Mesenchymal stem cell (in vitro differentiated cells and primary cell): ENCODE results near the gene CAMK1D.

ENCODE experiments used
- DNase-seq: peaks from one replicate; pipeline ENCODE4 v3.0.0-alpha.2; 2013
- H2AFZ ChIP-seq: one replicate; pipeline ENCODE4 v1.6.1; 2013; ENCODE audit warnings: low read depth, mild to moderate bottlenecking, control low read depth, inconsistent platforms, low read length, moderate library complexity
- H2AK5ac ChIP-seq: 2 replicates; pipeline ENCODE4 v1.6.1; 2013; ENCODE audit warnings: low read length, moderate library complexity, mild to moderate bottlenecking, inconsistent platforms; ENCODE audit not compliant: severe bottlenecking
- H2BK120ac ChIP-seq: one replicate; pipeline ENCODE4 v1.6.1; 2013; ENCODE audit warnings: low read depth, mild to moderate bottlenecking, inconsistent platforms, low read length, moderate library complexity
- H2BK12ac ChIP-seq, 2 experiments: one replicate each; pipeline ENCODE4 v1.6.1; 2013; ENCODE audit warnings: inconsistent platforms in 2 of 2, low read length in 2 of 2, mild to moderate bottlenecking in 2 of 2, moderate library complexity in 2 of 2, control low read depth in 1 of 2
- H2BK15ac ChIP-seq: one replicate; pipeline ENCODE4 v1.6.1; 2013; ENCODE audit warnings: mild to moderate bottlenecking, low read depth, inconsistent platforms; ENCODE audit not compliant: poor library complexity, severe bottlenecking
- H2BK5ac ChIP-seq: 2 replicates; pipeline ENCODE4 v1.6.1; 2013; ENCODE audit warnings: low read depth, mild to moderate bottlenecking, low read length, control low read depth, inconsistent platforms; ENCODE audit not compliant: poor library complexity, severe bottlenecking
- H3K14ac ChIP-seq, 2 experiments: one replicate each; pipeline ENCODE4 v1.6.1; 2013; ENCODE audit warnings: inconsistent platforms in 2 of 2, low read length in 2 of 2, control low read depth in 1 of 2, mild to moderate bottlenecking in 1 of 2, moderate library complexity in 1 of 2
- H3K18ac ChIP-seq, 2 experiments: one replicate each; pipeline ENCODE4 v1.6.1; 2013; ENCODE audit warnings: inconsistent platforms in 2 of 2, low read length in 2 of 2, control low read depth in 1 of 2, low read depth in 1 of 2, mild to moderate bottlenecking in 1 of 2
- H3K23ac ChIP-seq, 2 experiments: one replicate each; pipeline ENCODE4 v1.6.1; 2013; ENCODE audit warnings: inconsistent platforms in 2 of 2, low read length in 2 of 2, mild to moderate bottlenecking in 2 of 2, moderate library complexity in 2 of 2, control low read depth in 1 of 2
- H3K27ac ChIP-seq: 2 replicates; pipeline ENCODE4 v1.5.1; 2013; ENCODE audit warnings: mild to moderate bottlenecking, moderate library complexity, low read length, control low read depth, inconsistent platforms; ENCODE audit not compliant: poor library complexity, severe bottlenecking
- H3K27me3 ChIP-seq, 2 experiments: 2 replicates each; pipeline versions ENCODE4 v1.6.1 to v1.7.0; 2013; ENCODE audit warnings: low read length in 2 of 2, mild to moderate bottlenecking in 2 of 2, moderate library complexity in 2 of 2, control low read depth in 1 of 2, inconsistent platforms in 1 of 2; ENCODE audit not compliant: control insufficient read depth in 1 of 2, insufficient read depth in 1 of 2
- H3K36me3 ChIP-seq, 2 experiments: 2 replicates each; pipeline versions ENCODE4 v1.6.1 to v1.7.0; 2013; ENCODE audit warnings: low read length in 2 of 2, control low read depth in 1 of 2, inconsistent platforms in 1 of 2, low read depth in 1 of 2, mild to moderate bottlenecking in 1 of 2; ENCODE audit not compliant: insufficient read depth in 2 of 2, control insufficient read depth in 1 of 2
- H3K4ac ChIP-seq, 2 experiments: one replicate each; pipeline ENCODE4 v1.6.1; 2013; ENCODE audit warnings: inconsistent platforms in 2 of 2, low read length in 2 of 2, mild to moderate bottlenecking in 2 of 2, moderate library complexity in 2 of 2, control low read depth in 1 of 2, low read depth in 1 of 2
- H3K4me1 ChIP-seq: 2 replicates; pipeline ENCODE4 v1.6.1; 2013; ENCODE audit warnings: low read depth, low read length, control low read depth; ENCODE audit not compliant: control insufficient read depth, insufficient read depth
- H3K4me2 ChIP-seq: 2 replicates; pipeline ENCODE4 v1.6.1; 2013; ENCODE audit warnings: low read length, mild to moderate bottlenecking, inconsistent platforms; ENCODE audit not compliant: poor library complexity, severe bottlenecking
- H3K4me3 ChIP-seq, 2 experiments: 2 replicates each; pipeline versions ENCODE4 v1.5.1 to v1.7.0; 2013; ENCODE audit warnings: low read length in 2 of 2, mild to moderate bottlenecking in 2 of 2, control low read depth in 1 of 2, low read depth in 1 of 2; ENCODE audit not compliant: insufficient read depth in 1 of 2
- H3K79me1 ChIP-seq: replicated peaks from 2 replicates; pipeline ENCODE4 v1.6.1; 2013; ENCODE audit warnings: mild to moderate bottlenecking, control low read depth, low read length, inconsistent platforms; ENCODE audit not compliant: poor library complexity, severe bottlenecking
- H3K9ac ChIP-seq: 2 replicates; pipeline ENCODE4 v1.7.0; 2013; ENCODE audit warnings: mild to moderate bottlenecking, low read length, moderate library complexity
- H3K9me3 ChIP-seq: 2 replicates; pipeline ENCODE4 v1.7.0; 2013; ENCODE audit warnings: mild to moderate bottlenecking, low read length; ENCODE audit not compliant: control insufficient read depth
- H4K8ac ChIP-seq: one replicate; pipeline ENCODE4 v1.6.1; 2013; ENCODE audit warnings: inconsistent platforms, mild to moderate bottlenecking, low read length, moderate library complexity
- H4K91ac ChIP-seq: one replicate; pipeline ENCODE4 v1.6.1; 2013; ENCODE audit warnings: mild to moderate bottlenecking, low read length, inconsistent platforms
- WGBS: methylation state at CpG from one replicate; pipeline ENCODE4 v1.1.7; 2013; ENCODE audit warnings: mixed read lengths; 5-methylcytosine and 5-hydroxymethylcytosine counted together

Gene CAMK1D

DNA sequence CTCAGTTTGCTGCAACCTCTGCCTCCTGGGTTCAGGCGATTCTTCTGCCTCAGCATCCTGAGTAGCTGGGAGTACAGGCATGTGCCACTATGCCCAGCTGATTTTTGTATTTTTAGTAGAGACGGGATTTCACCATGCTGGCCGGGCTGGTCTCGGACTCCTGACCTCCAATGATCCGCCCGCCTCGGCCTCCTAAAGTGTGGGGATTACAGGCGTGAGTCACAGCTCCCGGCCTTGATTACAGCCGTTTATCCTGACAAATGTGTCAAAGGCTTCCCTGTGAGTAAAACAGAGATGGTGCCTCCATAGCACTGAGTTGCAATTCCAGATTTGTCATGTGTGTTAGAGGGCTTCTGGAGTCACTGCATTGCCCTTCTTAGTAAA is 378.5 kb downstream of the CAMK1D start:
- H4K8ac ChIP-seq, result no peak overlapping the region
- no peak overlapping the region for H3K18ac ChIP-seq
- no peak overlapping the region for H3K4me3 ChIP-seq
- H3K4ac ChIP-seq, result no peak overlapping the region
- H2BK120ac ChIP-seq, result no peak overlapping the region
- H2BK15ac ChIP-seq, result no peak overlapping the region
- peaks cover 14% of the 10 kb centered on the region for H3K4me1 ChIP-seq
- H2AK5ac ChIP-seq, result no peak overlapping the region
- no peak overlapping the region for H3K23ac ChIP-seq
- H2BK12ac ChIP-seq, result no peak overlapping the region
- H3K4me2 ChIP-seq, result no peak overlapping the region
- peak overlapping the region; percentile 0 for H3K27ac ChIP-seq
- H2AFZ ChIP-seq, result no peak overlapping the region
- H3K14ac ChIP-seq, result no peak overlapping the region
- peaks cover 34% of the 10 kb centered on the region for H3K79me1 ChIP-seq
- H3K9me3 ChIP-seq, result no peaks in the 10 kb centered on the region
- H3K36me3 ChIP-seq, result no peaks in the 10 kb centered on the region
- H2BK5ac ChIP-seq, result no peak overlapping the region
- no peaks in the 10 kb centered on the region for H3K27me3 ChIP-seq
- H3K9ac ChIP-seq, result no peak overlapping the region
- H4K91ac ChIP-seq, result no peak overlapping the region
- DNase-seq, result peak; percentile 78
- WGBS, result 43% methylated on average over 10 of the region's 10 CpGs

GRCh38 chr10:12728494-12728893 is 379.1 kb downstream of the CAMK1D start:
- Histone ChIP-seq H3K4me1 (peaks cover 14% of the 10 kb centered on the region), H3K4ac (no peak overlapping the region), H2BK120ac (no peak overlapping the region), H3K27ac (no peak overlapping the region), H2BK15ac (no peak overlapping the region), H2BK5ac (no peak overlapping the region), H3K9me3 (no peaks in the 10 kb centered on the region), H3K36me3 (no peaks in the 10 kb centered on the region), H3K4me2 (no peak overlapping the region), H2AFZ (no peak overlapping the region), H3K18ac (no peak overlapping the region), H3K79me1 (peaks cover 33% of the 10 kb centered on the region), H4K8ac (no peak overlapping the region), H2BK12ac (no peak overlapping the region), H4K91ac (no peak overlapping the region), H3K27me3 (no peaks in the 10 kb centered on the region), H3K23ac (no peak overlapping the region), H2AK5ac (no peak overlapping the region), H3K4me3 (no peak overlapping the region), H3K9ac (no peak overlapping the region), H3K14ac (no peak overlapping the region)
- no peak for DNase-seq
- WGBS, result 80% methylated on average over 7 of the region's 12 CpGs

DNA sequence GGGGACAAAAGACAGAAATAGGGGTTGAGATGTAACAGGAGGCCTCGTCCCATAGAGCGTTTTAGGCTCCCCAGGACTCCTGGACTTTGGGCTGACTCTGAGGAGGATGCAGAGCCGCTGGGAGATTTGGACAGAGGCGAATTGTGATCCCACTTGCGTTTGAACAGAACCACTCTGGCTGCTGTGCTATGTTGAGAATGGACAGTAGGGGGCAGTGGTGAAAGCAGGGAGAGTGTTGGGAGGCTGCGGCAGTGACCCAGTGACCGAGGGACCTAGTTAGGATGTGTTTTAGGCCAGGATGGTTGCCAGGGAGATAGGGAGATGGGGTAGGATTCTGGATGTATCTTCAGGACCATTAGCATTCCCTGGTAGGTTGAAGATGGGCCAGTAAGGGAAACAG is 380.5 kb downstream of the CAMK1D start:
- no peak overlapping the region for H3K4me2 ChIP-seq
- H3K9ac ChIP-seq, result no peak overlapping the region
- 56% methylated on average over 7 of the region's 7 CpGs for WGBS
- H4K91ac ChIP-seq, result no peak overlapping the region
- H2BK120ac ChIP-seq, result no peak overlapping the region
- H2BK15ac ChIP-seq, result no peak overlapping the region
- H2BK5ac ChIP-seq, result no peak overlapping the region
- H3K36me3 ChIP-seq, result no peaks in the 10 kb centered on the region
- no peaks in the 10 kb centered on the region for H3K9me3 ChIP-seq
- H4K8ac ChIP-seq, result no peak overlapping the region
- no peak overlapping the region for H2AK5ac ChIP-seq
- no peak overlapping the region for H2BK12ac ChIP-seq
- H3K4me3 ChIP-seq, result no peak overlapping the region
- no peak overlapping the region for H3K27ac ChIP-seq
- no peaks in the 10 kb centered on the region for H3K27me3 ChIP-seq
- no peak overlapping the region for H2AFZ ChIP-seq
- DNase-seq, result no peak
- no peak overlapping the region for H3K4ac ChIP-seq
- H3K14ac ChIP-seq, result peak overlapping the region in 1 of 2 experiments; percentile 36
- H3K79me1 ChIP-seq, result peaks cover 27% of the 10 kb centered on the region
- peaks cover 14% of the 10 kb centered on the region for H3K4me1 ChIP-seq
- H3K23ac ChIP-seq, result no peak overlapping the region
- H3K18ac ChIP-seq, result no peak overlapping the region

- peak; percentile 27 for DNase-seq
- Histone ChIP-seq H3K27ac (no peak overlapping the region), H3K18ac (no peak overlapping the region), H3K4ac (no peak overlapping the region), H2BK120ac (no peak overlapping the region), H3K4me1 (peaks cover 12% of the 10 kb centered on the region), H3K79me1 (peaks cover 32% of the 10 kb centered on the region), H3K36me3 (no peaks in the 10 kb centered on the region), H2AFZ (no peak overlapping the region), H2BK5ac (no peak overlapping the region), H4K8ac (no peak overlapping the region), H3K27me3 (no peaks in the 10 kb centered on the region), H3K14ac (no peak overlapping the region), H3K23ac (no peak overlapping the region), H3K9me3 (no peaks in the 10 kb centered on the region), H3K4me3 (peak overlapping the region in 1 of 2 experiments; percentile 73), H3K4me2 (no peak overlapping the region), H2AK5ac (no peak overlapping the region), H3K9ac (peak overlapping the region; percentile 80), H2BK12ac (no peak overlapping the region), H2BK15ac (no peak overlapping the region), H4K91ac (no peak overlapping the region)
- WGBS, result 94% methylated on average over 9 of the region's 9 CpGs
These were observed 381.6 kb downstream of the CAMK1D start for GRCh38 chr10:12730809-12731519.
